ENCODE results near the gene CEACAM18. TPM values are rescaled to one million over a fixed set of nuclear protein-coding genes. Genes with fewer than 3 reads are reported as not detected.
"Not testable (repeated sequence)": the region's sequence is repeated elsewhere in the genome, so short reads cannot be mapped to it uniquely, and the experiment has no call there.

The CEACAM18 gene
- total RNA-seq, 1 experiment from 2014 or later = not detected

DNA sequence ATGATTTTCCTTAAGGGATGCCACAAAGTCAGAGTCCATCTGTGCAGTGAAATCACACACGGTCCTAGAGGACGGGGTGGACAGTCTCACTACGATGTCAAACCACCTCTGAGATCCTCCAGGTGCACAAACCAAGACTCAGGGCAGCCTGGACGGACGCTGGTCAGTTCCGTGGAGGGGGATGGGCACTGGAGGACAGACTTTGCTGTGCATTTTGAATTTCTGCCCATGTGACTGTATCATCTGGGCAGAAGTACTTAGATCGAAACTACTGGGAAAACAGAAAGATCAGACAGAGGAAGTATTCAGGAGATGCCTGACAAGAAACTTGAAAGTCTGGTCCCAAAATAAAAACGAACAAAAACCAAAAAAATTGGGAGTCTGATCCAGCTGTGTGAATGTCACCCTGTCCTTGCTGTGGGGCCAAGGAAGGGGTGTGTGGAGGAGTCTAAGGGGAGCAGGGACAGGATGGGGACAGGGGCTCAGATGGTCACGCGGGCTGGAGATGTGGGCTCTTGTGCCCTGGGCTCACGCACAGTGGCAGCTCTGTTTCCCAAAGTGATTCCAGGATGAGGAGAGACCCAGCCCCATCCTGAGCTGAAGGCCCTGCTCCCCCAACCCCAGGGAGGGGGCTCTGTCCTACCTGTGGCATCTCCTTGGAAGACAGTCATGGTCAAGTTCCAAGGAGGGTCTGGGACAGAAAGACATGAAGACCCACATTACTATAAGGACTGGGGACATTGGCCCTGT is 21.6 kb upstream of the CEACAM18 start:
- DNase-seq (ENCODE audit: low read depth in 1 of 2, low spot score in 2 of 2) = no peak
- H3K4me3 ChIP-seq = no peak overlapping the region
- no peaks in the 10 kb centered on the region for H3K27me3 ChIP-seq (replicated peaks)
- H3K9me3 ChIP-seq (replicated peaks) = no peaks in the 10 kb centered on the region
- H3K4me1 ChIP-seq (replicated peaks) = no peaks in the 10 kb centered on the region
- no peak overlapping the region for H3K27ac ChIP-seq
- no peaks in the 10 kb centered on the region for H3K36me3 ChIP-seq

DNA sequence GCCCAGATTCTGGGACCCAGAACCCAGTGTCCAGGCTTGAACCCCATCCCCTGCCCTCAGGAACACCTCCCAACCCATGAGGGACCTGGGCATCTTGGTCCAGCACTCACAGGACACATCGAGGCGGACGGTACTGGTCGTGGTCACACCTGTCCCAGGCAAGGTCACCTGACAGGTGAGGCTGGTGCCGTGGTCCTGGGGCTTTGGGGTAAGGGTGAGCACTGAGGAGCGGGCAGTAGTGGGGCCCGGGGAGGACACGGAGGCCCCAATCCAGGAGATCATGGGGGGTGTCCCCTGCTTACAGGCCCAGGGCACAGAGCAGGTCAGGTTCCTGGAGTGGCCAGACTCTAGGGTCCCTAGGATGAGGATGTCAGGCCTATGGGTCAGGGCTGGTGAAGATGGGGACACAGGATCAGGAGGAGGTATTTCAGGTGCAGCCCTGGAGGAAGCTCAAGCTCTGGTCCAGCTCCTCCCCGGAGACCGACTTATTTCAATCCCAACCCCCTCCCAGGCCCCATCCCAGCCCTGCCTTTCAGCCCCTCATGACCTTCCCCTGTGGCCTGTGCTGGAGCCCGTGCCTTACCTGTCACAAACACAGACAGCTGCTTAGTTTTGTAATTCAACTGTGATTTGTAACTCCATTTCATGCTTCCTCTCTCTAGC is 20.9 kb upstream of the CEACAM18 start:
- no peak for DNase-seq (ENCODE audit: low read depth in 1 of 2, low spot score in 2 of 2)
- H3K27ac ChIP-seq = no peak overlapping the region

DNA sequence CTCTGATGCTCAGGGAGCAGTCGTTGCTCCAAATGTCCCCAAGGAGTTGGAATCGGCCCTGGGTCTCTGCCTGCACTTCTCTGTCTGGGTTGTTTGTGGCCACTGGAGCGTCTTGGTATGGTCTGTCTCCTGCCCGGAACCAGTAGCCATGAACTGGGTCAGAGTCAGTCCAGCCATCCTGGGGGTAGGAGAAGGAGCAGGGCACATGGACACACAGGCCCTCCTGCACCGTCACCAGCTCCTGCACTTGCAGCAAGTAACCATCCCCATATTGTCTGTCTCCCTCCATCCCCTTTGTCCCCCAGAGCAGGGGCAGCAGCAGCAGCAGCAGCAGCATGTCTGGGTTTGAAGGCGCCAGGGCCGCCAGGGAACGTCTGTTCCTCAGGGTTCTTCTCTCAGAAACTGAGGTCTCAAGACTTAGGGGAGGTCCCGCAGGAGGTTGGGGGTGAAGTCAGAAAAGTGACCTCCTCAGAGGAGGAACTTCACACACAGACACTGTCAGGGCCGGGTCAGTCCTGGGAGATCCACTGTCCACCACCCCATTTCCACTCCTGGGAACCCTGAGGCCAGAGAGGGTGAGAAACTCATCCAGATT is 20.2 kb upstream of the CEACAM18 start, which contains the start of gene SIGLEC8:
TSS of gene SIGLEC8 (minus strand) at position 404 of the 595 bp plus-strand sequence. CDS start at position 337, 67 bp downstream.
- Histone ChIP-seq H3K27ac (no peak within 1 kb of the TSS), H3K36me3 (no peaks in the 10 kb centered on the region), H3K4me1 (replicated peaks) (no peaks in the 10 kb centered on the region), H3K9me3 (replicated peaks) (no peaks in the 10 kb centered on the region), H3K27me3 (replicated peaks) (no peaks in the 10 kb centered on the region), H3K4me3 (no peak within 1 kb of the TSS)
- no peak for DNase-seq (ENCODE audit: low read depth in 1 of 2, low spot score in 2 of 2)

More for the DNA sequence above, 20.9 kb upstream of the CEACAM18 start:
- Histone ChIP-seq H3K36me3 (no peaks in the 10 kb centered on the region), H3K4me1 (replicated peaks) (no peaks in the 10 kb centered on the region), H3K4me3 (no peak overlapping the region), H3K27me3 (replicated peaks) (no peaks in the 10 kb centered on the region), H3K9me3 (replicated peaks) (no peaks in the 10 kb centered on the region)

DNA sequence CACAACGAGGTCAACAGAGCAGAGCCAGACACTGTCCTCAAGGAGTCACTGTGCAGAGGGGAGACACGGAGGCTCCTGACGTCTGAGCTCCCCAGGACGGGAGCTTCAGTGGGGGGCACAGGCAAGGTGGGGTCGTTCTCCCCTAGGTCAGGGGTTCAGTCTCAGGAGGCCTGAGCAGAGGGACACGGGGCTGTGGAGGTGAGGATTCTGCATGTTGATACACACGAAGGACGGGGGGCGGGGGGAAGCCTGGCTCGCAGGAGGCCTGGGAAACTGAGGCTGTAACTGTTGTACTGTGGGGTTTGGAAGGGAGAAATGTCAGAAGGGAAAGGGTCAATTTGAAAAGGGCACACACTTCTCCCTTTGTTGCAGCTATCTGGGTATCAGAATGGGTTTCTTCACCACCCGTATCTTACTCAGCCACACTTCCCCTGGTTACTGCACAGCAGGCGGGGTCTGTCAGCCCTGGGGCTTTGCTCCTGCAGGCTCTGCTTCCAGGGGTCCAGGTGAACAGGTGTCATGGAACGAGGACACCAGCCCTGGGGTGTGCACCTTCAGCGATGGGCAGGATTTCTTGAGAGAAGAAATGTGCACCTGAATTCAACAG is 19.3 kb upstream of the CEACAM18 start:
- DNase-seq (ENCODE audit: low read depth in 1 of 2, low spot score in 2 of 2) = no peak
- Histone ChIP-seq H3K4me1 (replicated peaks) (no peaks in the 10 kb centered on the region), H3K27me3 (replicated peaks) (no peaks in the 10 kb centered on the region), H3K27ac (no peak overlapping the region), H3K4me3 (no peak overlapping the region), H3K36me3 (no peaks in the 10 kb centered on the region), H3K9me3 (replicated peaks) (no peaks in the 10 kb centered on the region)

DNA sequence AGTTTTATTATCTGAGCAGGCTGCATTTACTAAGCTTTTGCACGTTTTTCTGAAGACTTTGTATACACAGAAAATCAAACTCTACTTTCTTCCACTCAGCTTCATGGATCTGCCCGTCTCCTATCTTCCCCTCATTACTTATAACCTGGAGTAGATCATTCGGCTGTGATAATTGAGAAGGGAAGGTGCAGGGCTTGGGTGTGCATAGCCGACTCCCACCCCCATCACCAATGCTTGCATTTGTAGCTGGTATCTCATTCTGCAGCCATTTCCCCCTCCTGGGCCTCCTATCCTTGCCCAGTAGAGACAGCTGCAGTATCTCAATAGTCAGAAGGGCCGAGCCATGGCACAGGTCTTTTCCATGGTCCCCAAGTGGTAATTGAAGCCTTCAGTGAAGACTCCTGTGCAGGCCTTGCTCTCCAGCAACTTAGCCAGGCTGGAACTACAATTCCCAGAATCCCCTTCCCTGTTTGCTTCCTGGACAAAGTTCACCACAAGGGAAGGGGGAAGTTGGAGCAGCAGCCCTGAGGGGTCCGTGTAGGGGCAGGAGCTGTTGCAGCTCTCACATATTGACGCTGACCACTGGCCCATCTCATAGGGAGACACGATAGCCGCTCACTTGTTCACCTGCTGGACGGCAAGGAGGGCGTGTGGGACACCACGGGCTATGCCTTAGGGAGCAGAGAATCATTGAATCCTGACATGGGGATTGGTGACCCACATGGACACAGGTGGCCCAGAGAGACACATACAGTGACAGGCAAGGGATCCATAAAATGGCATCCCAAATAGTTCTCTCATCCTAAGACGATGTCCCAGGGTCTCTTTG is 18.0 kb upstream of the CEACAM18 start:
- H3K27me3 ChIP-seq (replicated peaks) = no peaks in the 10 kb centered on the region; the same call in 1 of the 2 replicates
- no peak overlapping the region for H3K27ac ChIP-seq
- no peaks in the 10 kb centered on the region for H3K4me1 ChIP-seq (replicated peaks)
- H3K9me3 ChIP-seq (replicated peaks) = no peaks in the 10 kb centered on the region
- DNase-seq (ENCODE audit: low read depth in 1 of 2, low spot score in 2 of 2) = peak in 1 of 2 experiments; percentile 15
- H3K4me3 ChIP-seq = no peak overlapping the region
- H3K36me3 ChIP-seq = no peaks in the 10 kb centered on the region

DNA sequence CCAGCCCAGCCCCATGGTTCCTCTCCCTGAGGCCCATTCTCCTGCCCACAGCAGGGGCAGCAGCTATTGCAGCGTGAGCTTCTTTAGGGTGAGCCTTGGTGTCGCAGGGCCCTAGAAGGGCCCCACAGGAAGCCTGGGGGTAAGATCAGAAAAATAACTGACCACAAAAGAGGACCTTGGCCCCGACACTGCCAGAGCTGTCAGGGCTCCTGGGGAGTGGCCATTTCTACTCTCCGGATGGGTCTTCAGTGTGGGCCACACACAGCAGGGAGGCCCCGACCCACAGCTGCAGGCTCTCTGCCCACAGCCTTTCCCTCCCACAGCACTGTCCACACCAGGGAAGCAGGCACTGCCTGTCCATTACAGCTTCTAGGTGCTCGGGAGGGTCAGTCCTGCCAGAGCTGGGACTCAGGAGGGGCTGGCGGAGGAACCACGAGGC is 16.6 kb upstream of the CEACAM18 start:
- H3K9me3 ChIP-seq (replicated peaks) = no peaks in the 10 kb centered on the region
- no peaks in the 10 kb centered on the region for H3K36me3 ChIP-seq
- H3K27me3 ChIP-seq (replicated peaks) = no peaks in the 10 kb centered on the region; the same call in none of the 2 replicates
- H3K4me1 ChIP-seq (replicated peaks) = no peaks in the 10 kb centered on the region
- H3K4me3 ChIP-seq = no peak overlapping the region
- DNase-seq (ENCODE audit: low read depth in 1 of 2, low spot score in 2 of 2) = peak in 1 of 2 experiments; percentile 24
- H3K27ac ChIP-seq = no peak overlapping the region

DNA sequence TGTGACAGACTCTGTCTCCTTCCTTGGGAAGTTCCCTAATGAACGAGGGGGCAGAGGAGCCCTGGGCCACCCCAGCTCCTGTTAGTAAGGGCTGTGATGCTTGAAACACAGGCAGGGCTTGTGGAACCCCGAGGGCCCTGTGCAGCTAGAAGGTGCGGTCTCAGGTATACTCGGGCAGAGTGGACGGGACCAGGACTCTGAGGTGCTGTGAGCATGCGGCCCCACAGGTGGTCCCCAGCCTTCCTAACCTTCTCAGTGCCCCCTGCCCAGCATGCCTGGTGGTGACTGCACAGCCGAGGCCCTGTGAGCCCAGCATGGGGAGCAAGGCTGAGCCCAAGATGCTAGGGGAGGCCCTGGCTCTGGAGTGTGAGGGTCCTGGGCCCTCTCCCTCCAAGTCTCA is 16.1 kb upstream of the CEACAM18 start:
- Histone ChIP-seq H3K36me3 (no peaks in the 10 kb centered on the region), H3K4me3 (no peak overlapping the region), H3K27ac (no peak overlapping the region), H3K4me1 (replicated peaks) (no peaks in the 10 kb centered on the region), H3K9me3 (replicated peaks) (no peaks in the 10 kb centered on the region), H3K27me3 (replicated peaks) (no peaks in the 10 kb centered on the region; the same call in none of the 2 replicates)
- no peak for DNase-seq (ENCODE audit: low read depth in 1 of 2, low spot score in 2 of 2)

DNA sequence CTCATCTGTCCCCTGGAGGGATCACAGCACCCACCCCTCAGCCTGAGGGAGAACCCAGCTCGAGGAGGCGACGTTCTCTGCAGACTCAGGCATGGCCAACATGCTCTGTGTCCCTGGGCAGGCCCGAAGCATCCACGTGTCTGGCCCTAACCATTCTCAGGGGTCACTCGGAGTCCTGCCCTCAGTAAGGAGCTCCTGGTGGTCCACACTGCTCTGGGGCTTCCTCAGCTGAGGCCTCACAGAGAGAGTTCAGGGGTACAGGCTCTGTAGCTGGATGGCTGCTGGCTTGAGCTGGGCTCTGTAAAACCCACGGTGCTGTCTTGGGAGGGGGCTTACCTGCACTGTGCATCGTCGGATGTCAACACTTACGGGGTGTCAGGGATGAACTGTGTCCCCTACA is 15.7 kb upstream of the CEACAM18 start:
- Histone ChIP-seq H3K4me3 (no peak overlapping the region), H3K9me3 (replicated peaks) (no peaks in the 10 kb centered on the region), H3K27ac (no peak overlapping the region), H3K36me3 (no peaks in the 10 kb centered on the region), H3K27me3 (replicated peaks) (no peaks in the 10 kb centered on the region; the same call in none of the 2 replicates), H3K4me1 (replicated peaks) (no peaks in the 10 kb centered on the region)
- DNase-seq (ENCODE audit: low read depth in 1 of 2, low spot score in 2 of 2) = no peak

DNA sequence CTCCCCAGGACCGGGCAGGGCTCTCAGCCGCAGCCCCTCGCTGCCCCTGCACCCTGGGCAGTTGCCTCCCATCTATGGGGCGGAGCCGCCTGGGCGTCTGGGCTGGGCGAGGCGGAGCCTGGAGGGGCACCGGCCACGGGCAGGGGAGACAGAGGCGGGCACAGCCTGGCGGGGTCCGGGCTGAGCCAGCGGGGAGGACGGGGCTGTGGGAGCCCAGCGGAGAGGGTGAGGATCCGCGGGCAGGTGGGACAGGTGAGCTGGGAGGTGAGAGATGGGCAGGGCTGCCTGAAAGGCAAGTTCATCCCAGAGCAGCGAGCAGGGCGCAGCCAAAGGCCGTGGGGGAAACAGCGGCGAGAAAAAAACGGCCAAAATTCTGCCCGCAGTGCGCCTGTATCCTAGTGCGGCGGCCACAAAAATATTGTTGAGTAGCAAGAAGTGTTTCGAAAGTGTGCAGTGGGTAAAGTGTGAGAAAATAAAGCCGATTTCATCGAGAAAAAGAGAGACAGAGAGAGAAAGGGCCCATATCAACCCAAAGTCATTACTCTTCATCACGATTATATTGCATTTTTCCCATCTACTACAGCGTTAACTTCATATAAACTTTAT is 14.3 kb upstream of the CEACAM18 start:
- H3K4me3 ChIP-seq; H3K4me1 ChIP-seq (replicated peaks); H3K27me3 ChIP-seq (replicated peaks); DNase-seq (ENCODE audit: low read depth in 1 of 2, low spot score in 2 of 2); H3K9me3 ChIP-seq (replicated peaks); H3K36me3 ChIP-seq; H3K27ac ChIP-seq: not testable (repeated sequence)

DNA sequence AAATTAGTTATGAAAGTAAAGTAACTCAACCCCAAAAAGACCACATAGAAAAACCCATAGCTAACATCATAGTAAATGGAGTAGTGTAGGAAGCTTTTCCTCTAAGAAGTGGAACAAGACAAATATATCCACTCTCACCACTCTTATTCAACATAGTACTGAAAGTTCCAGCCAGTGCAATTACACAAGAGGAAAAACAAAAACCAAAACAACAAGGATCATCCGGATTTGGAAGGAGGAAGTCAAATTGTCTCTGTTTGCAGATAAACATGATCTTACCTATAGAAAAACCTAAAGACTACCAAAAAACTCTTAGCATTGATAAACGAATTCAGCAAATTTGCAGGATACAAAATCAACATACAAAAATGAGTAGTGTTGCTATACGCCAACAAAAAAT is 11.6 kb upstream of the CEACAM18 start:
- DNase-seq (ENCODE audit: low read depth in 1 of 2, low spot score in 2 of 2) = no peak
- no peak overlapping the region for H3K27ac ChIP-seq
- no peak overlapping the region for H3K4me3 ChIP-seq
- H3K36me3 ChIP-seq = no peaks in the 10 kb centered on the region
- no peaks in the 10 kb centered on the region for H3K4me1 ChIP-seq (replicated peaks)
- no peaks in the 10 kb centered on the region for H3K9me3 ChIP-seq (replicated peaks)
- H3K27me3 ChIP-seq (replicated peaks) = no peaks in the 10 kb centered on the region; the same call in none of the 2 replicates

DNA sequence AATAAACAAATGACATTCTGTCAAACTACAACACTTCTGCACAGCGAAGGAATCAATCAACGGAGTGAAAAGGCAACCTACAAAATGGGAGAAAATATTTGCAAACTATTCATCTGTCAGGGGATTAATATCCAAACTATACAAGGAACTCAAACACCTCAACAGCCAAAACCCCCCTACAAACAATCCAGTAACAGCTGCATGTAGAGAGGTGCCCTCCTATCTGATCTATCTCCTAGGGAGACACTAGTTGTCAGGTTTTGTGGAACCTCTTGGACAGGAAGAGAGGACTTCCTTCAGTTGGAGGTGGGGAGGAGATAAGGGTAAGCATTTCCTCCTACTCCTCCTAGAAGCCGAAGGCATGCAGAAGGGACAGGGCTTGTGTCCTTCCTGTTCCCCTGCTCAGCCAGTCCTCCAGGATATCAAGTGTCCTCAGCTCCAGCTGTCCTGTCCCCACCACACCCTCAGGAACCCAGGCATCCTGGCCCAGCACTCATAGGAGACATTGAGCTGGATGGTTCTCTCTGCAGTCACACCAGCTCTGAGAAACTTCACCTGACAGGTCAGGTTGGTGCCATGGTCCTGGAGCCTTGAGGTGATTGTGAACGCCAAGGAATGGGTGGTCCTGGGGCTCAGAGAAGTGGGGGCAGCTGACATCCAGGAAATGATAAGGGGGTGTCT is 10.3 kb upstream of the CEACAM18 start:
- Histone ChIP-seq H3K9me3 (replicated peaks) (no peaks in the 10 kb centered on the region), H3K36me3 (no peaks in the 10 kb centered on the region), H3K27me3 (replicated peaks) (no peaks in the 10 kb centered on the region; the same call in none of the 2 replicates), H3K27ac (no peak overlapping the region), H3K4me1 (replicated peaks) (no peaks in the 10 kb centered on the region), H3K4me3 (no peak overlapping the region)
- DNase-seq (ENCODE audit: low read depth in 1 of 2, low spot score in 2 of 2) = no peak

DNA sequence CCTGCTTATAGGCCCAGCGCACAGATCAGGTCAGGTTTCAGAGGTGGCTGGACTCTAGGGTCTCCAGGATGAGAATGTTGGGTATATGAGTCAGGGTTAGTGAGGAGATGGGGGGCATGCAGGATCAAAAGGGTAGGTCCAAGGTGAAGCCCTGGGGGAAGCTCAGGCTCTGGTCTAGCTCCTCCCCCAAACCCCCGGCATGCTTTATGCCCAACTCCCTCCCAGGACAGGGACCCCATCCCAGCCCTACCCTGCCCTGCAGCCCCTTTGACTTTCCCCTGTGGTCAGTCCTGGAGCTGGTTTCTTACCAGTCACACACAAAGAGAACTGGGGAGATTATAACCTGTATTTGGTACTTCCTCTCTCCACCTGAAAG is 9.8 kb upstream of the CEACAM18 start:
- no peak overlapping the region for H3K27ac ChIP-seq
- DNase-seq (ENCODE audit: low read depth in 1 of 2, low spot score in 2 of 2) = no peak
- no peak overlapping the region for H3K4me3 ChIP-seq

More for the DNA sequence above, 9.8 kb upstream of the CEACAM18 start:
- Histone ChIP-seq H3K9me3 (replicated peaks) (no peaks in the 10 kb centered on the region), H3K4me1 (replicated peaks) (no peaks in the 10 kb centered on the region), H3K36me3 (no peaks in the 10 kb centered on the region), H3K27me3 (replicated peaks) (no peaks in the 10 kb centered on the region; the same call in none of the 2 replicates)

All from SJSA1 (cell line).